GM19372 (cell line): Measurements from ENCODE around the gene NRIP3.

ENCODE experiments used
- ATAC-seq: cut with Tn5 transposase; IDR thresholded peaks from one replicate; pipeline ENCODE4 v1.9.1; 2021; ENCODE audit warnings: mild to moderate bottlenecking, low read depth, moderate library complexity; ENCODE audit not compliant: unreplicated experiment

The NRIP3 gene

GRCh38 chr11:8934742-8935488, 68.9 kb downstream of the NRIP3 start:
- ATAC-seq = no peak

GRCh38 chr11:8933931-8934330, 69.9 kb downstream of the NRIP3 start:
- no peak for ATAC-seq

- no peak for ATAC-seq
Observed at GRCh38 chr11:8932564-8933180, 71.1 kb downstream of the NRIP3 start, which contains the start of gene C11orf16. Gene C11orf16 (minus strand): TSS chr11:8932947. CDS start chr11:8932308, 639 bp downstream.
